K562 (cell line): ENCODE measurements around the gene B3GALNT2. TPM values are rescaled to one million over a fixed set of nuclear protein-coding genes. Genes with fewer than 3 reads are reported as not detected.
A peak's percentile ranks its signal among the peaks of the same experiment; 100 is the strongest.

Source experiments
- ATAC-seq: fragments of 200-7000 bp; cut with Tn5 transposase; 3 replicates; pipeline ENCODE4 v1.9.1; 2020; ENCODE audit warnings: moderate library complexity
- BruUV-seq: library from RNA; stranded (reverse); fragments of 400-500 nt; replicated peaks from 2 replicates; lab custom pipeline; 2021; lab: Mats Ljungman, UMichigan
- CTCF ChIA-PET: fragments of 300-600 bp; formaldehyde crosslinking; extraction: SDS; loops from one replicate; lab custom pipeline; 2021; ENCODE audit warnings: low intra/inter-chr PET ratio; lab: Yijun Ruan, JAX
- POLR2A ChIA-PET: fragments of 300-600, 350-650 bp; sonication (Branson Sonifier 250); formaldehyde crosslinking; extraction: SDS; loops from one replicate; lab custom pipeline; 2021; ENCODE audit warnings: antibody characterized with exemption, inconsistent platforms; lab: Yijun Ruan, JAX
- DNase-seq, 4 experiments: peaks; one replicate each; pipeline versions ENCODE4 v3.0.0 to v3.0.0-alpha.2; 2011 to 2018; ENCODE audit warnings: low spot score in 3 of 4, mixed read lengths in 3 of 4; ENCODE audit errors: extremely low read depth in 1 of 4
- FAIRE-seq: peaks from 2 replicates; lab custom pipeline; 2011; peaks lifted over from hg19 to GRCh38; lab: Jason Lieb, UNC
- H2AFZ ChIP-seq: 2 replicates; pipeline ENCODE4 v1.6.0; 2011; ENCODE audit warnings: low read depth, low read length, control low read depth, inconsistent platforms
- H3K27ac ChIP-seq: fragments of 200-600 bp; 3 replicates; pipeline ENCODE4 v1.8.0; 2011; ENCODE audit warnings: low read depth, mild to moderate bottlenecking, control low read depth, inconsistent platforms, low read length, moderate library complexity, mixed read lengths; ENCODE audit errors: extremely low read depth
- H3K27me3 ChIP-seq, 2 experiments: fragments of 300-600 bp in 1 of 2; 2 replicates in 1 of 2; 3 replicates in 1 of 2; pipeline versions ENCODE4 v1.6.0 to v1.8.0; 2011; ENCODE audit warnings: inconsistent platforms in 2 of 2, low read length in 2 of 2, mild to moderate bottlenecking in 1 of 2, mixed read lengths in 1 of 2, moderate library complexity in 1 of 2; ENCODE audit not compliant: control insufficient read depth in 2 of 2, insufficient read depth in 2 of 2
- H3K36me3 ChIP-seq: fragments of 300-600 bp; 3 replicates; pipeline ENCODE4 v1.8.0; 2011; ENCODE audit warnings: mild to moderate bottlenecking, low read length, inconsistent platforms; ENCODE audit not compliant: control insufficient read depth, insufficient read depth
- H3K4me1 ChIP-seq, 2 experiments: fragments of 200-600 bp in 1 of 2; replicated peaks in 1 of 2; 2 replicates in 1 of 2; 3 replicates in 1 of 2; pipeline versions ENCODE4 v1.5.1 to v1.8.0; 2011; ENCODE audit warnings: inconsistent platforms in 2 of 2, low read length in 2 of 2, mild to moderate bottlenecking in 1 of 2, mixed read lengths in 1 of 2, moderate library complexity in 1 of 2; ENCODE audit not compliant: control insufficient read depth in 2 of 2, insufficient read depth in 2 of 2
- H3K4me2 ChIP-seq: 2 replicates; pipeline ENCODE4 v1.6.1; 2011; ENCODE audit warnings: low read length, control low read depth, inconsistent platforms, mixed read lengths; ENCODE audit not compliant: insufficient read depth
- H3K4me3 ChIP-seq: fragments of 200-600 bp; sonication (generic), shearing (Covaris generic); 2 replicates; pipeline ENCODE4 v1.5.1; 2016; ENCODE audit warnings: control low read depth, inconsistent platforms
- H3K79me2 ChIP-seq: fragments of 200-600 bp; 3 replicates; pipeline ENCODE4 v1.8.0; 2011; ENCODE audit warnings: low read length, inconsistent platforms; ENCODE audit not compliant: control insufficient read depth, insufficient read depth
- H3K9ac ChIP-seq, 2 experiments: 2 replicates each; pipeline versions ENCODE4 v1.6.0 to v1.6.1; 2011; ENCODE audit warnings: low read depth in 2 of 2, low read length in 2 of 2, control low read depth in 1 of 2, inconsistent platforms in 1 of 2, mild to moderate bottlenecking in 1 of 2, mixed read lengths in 1 of 2; ENCODE audit not compliant: insufficient read depth in 1 of 2
- H3K9me1 ChIP-seq: one replicate; pipeline ENCODE4 v1.6.0; 2011; ENCODE audit warnings: inconsistent platforms, mild to moderate bottlenecking, low read length, moderate library complexity; ENCODE audit not compliant: control insufficient read depth, insufficient read depth
- H3K9me3 ChIP-seq: replicated peaks from 2 replicates; pipeline ENCODE4 v1.5.1; 2011; ENCODE audit warnings: low read depth, low read length, inconsistent platforms; ENCODE audit not compliant: control insufficient read depth, insufficient read depth
- H4K20me1 ChIP-seq: replicated peaks from 2 replicates; pipeline ENCODE4 v1.6.1; 2011; ENCODE audit warnings: low read length, inconsistent platforms, mixed read lengths; ENCODE audit not compliant: control insufficient read depth, insufficient read depth
- BCL6 ChIP-seq: fragments of 250-450 bp; sonication (Bioruptor Pico); IDR thresholded peaks from 2 replicates; pipeline ENCODE4 v1.4.0; 2020
- HLTF ChIP-seq: fragments of 450-650 bp; IDR thresholded peaks from 2 replicates; pipeline ENCODE4 v1.6.1; 2016
- HNRNPUL1 ChIP-seq: fragments of 200-400 bp; formaldehyde crosslinking; IDR thresholded peaks from 2 replicates; pipeline ENCODE4 v1.6.1; 2017; ENCODE audit warnings: low read length
- ILF3 ChIP-seq: fragments of 450-650 bp; IDR thresholded peaks from 2 replicates; pipeline ENCODE4 v1.6.1; 2018; ENCODE audit warnings: antibody characterized with exemption, mild to moderate bottlenecking, moderate library complexity, borderline replicate concordance
- MTA2 ChIP-seq: fragments of 450-650 bp; IDR thresholded peaks from 2 replicates; pipeline ENCODE4 v1.6.1; 2016; ENCODE audit warnings: low read depth
- NFE2 ChIP-seq: IDR thresholded peaks from 2 replicates; pipeline ENCODE4 v1.6.1; 2014; ENCODE audit warnings: antibody characterized with exemption, low read depth
- SMARCC2 ChIP-seq: fragments of 450-650 bp; IDR thresholded peaks from 2 replicates; pipeline ENCODE4 v1.6.1; 2017; ENCODE audit warnings: antibody characterized with exemption, moderate library complexity, mild to moderate bottlenecking, low read depth
- TFAM ChIP-seq: fragments of 250-450 bp; sonication (Bioruptor Pico); conservative IDR thresholded peaks from 2 replicates; pipeline ENCODE4 v1.5.0; 2021; ENCODE audit warnings: mild to moderate bottlenecking, moderate library complexity
- TRIM24 ChIP-seq, 2 experiments: fragments of 450-650 bp; IDR thresholded peaks; 2 replicates each; pipeline ENCODE4 v1.6.1; 2016
- ZNF561 ChIP-seq: fragments of 450-650 bp; formaldehyde crosslinking; conservative IDR thresholded peaks from 2 replicates; pipeline ENCODE4 v1.4.0; 2020; ENCODE audit warnings: mild to moderate bottlenecking, moderate library complexity
- WGBS: fragments of 100-300 bp; shearing (Covaris generic); methylation state at CpG from one replicate; pipeline ENCODE4 v1.1.6; 2016; ENCODE audit warnings: low coverage, mixed read lengths; ENCODE audit not compliant: insufficient coverage; ENCODE audit errors: missing lambda C conversion rate; 5-methylcytosine and 5-hydroxymethylcytosine counted together
- in situ Hi-C: fragments of 300-500 bp; cut with MboI; formaldehyde crosslinking; loops from 4 replicates; pipeline ENCODE4 v1.15.0; 2018; ENCODE audit warnings: inconsistent platforms, mixed read lengths
- intact Hi-C: fragments of 100-400 bp; cut with micrococcal nuclease; formaldehyde crosslinking; loops from 2 replicates; pipeline ENCODE4 v1.14.2; 2022
- polyA plus RNA-seq, 8 experiments: library from polyadenylated mRNA; depleted of rRNA in 4 of 8; stranded (reverse) in 5 of 8; unstranded in 3 of 8; fragments of >200 nt; fragmentation: Nextera tagmentation in 2 of 8; fragmentation: Illumina TruSeq in 1 of 8; extraction: Ambion mirVana in 2 of 8; extraction: Trizol in 1 of 8; gene quantifications; 2 replicates each; pipeline versions ENCODE4 v1.2.1 to v1.2.3, GENCODE V29; 2011 to 2014; ENCODE audit warnings: inconsistent platforms in 1 of 8, missing spikeins in 1 of 8
- total RNA-seq, 7 experiments: library from RNA; depleted of rRNA in 6 of 7; stranded (reverse); fragments of >200 nt in 6 of 7; fragmentation: Illumina TruSeq in 2 of 7; extraction: Trizol in 2 of 7; gene quantifications; 2 replicates each; pipeline versions ENCODE4 v1.2.1 to v1.2.3, GENCODE V29; 2011 to 2021; ENCODE audit warnings: low replicate concordance in 1 of 7
- TF ChIP-seq, protein P1 (sequence below): fragments of 200-800 bp; sonication (Bioruptor generic); IDR thresholded peaks from 2 replicates; pipeline ENCODE4 v1.6.1; 2017; ENCODE audit warnings: missing genetic modification characterization, missing compliant biosample characterization
- TF ChIP-seq, protein P2 (sequence below): sonication (generic); formaldehyde crosslinking; IDR thresholded peaks from 2 replicates; pipeline ENCODE4 v1.8.0; 2022; ENCODE audit warnings: missing genetic modification reagents, mild to moderate bottlenecking, borderline replicate concordance
- TF ChIP-seq, protein P3 (sequence below): fragments of 250-450 bp; sonication (Bioruptor Pico); IDR thresholded peaks from 2 replicates; pipeline ENCODE4 v1.5.1; 2021; ENCODE audit warnings: mild to moderate bottlenecking
- TF ChIP-seq, protein P4 (sequence below): sonication (generic); formaldehyde crosslinking; IDR thresholded peaks from 2 replicates; pipeline ENCODE4 v1.8.1; 2023; ENCODE audit warnings: mild to moderate bottlenecking, missing genetic modification reagents, moderate library complexity

The B3GALNT2 gene
- total and polyA plus RNA-seq, 9 of the 15 experiments (the other 6 are each of a cell fraction or from before 2014, with no cell fraction given), result 2.0 to 31.7 (median 22.9) TPM

DNA sequence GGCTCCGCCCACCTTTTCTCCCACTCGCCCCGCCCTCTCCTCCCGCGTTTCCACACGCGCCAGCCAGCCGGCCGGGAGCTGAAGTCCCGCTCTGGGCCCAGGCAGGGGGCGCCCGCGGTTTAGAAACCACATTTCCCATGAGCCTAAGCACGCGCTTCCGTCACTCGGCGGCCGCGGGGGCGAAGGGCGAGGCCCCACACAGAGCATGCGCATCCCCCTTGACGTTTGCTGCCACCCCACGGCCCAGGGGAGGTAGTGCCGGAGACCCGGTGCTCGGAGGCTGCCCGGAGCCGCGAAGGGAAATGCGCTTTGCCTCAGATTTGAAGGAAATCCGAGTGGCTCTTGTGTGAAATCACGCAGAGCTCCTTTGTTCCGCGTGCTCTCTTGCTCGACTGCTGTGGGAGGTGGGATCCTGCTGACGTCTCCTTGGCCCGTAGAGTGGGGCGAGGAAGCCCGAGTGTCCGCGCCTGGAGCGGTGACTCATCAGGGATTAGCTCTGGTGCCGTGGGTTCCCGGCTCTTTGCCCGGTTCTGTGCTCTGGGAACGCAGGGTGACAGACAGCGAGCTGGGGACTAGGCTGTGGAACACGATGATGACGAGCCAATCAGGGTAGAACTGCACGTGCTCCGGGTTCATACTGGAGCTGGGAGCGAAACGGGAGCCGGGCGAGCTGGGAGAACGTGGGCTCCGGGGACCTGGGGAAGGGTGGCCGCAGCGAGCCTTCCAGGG is 406 bp upstream of the B3GALNT2 start:
- peak overlapping the region; percentile 100 for H2AFZ ChIP-seq
- ChIA-PET CTCF (interaction anchor here (0.7 to 1.3 kb wide), 3 partner anchors 227 to 411 kb away, joined by 3 to 5 read pairs (median 4); no protein-coding TSS in a partner anchor), POLR2A (interaction anchor here (0.5 to 3.0 kb wide), 21 partner anchors 9 to 1061 kb away, joined by 3 to 29 read pairs (median 3); no protein-coding TSS in a partner anchor)
- under 1% methylated on average over 60 of the region's 61 CpGs for WGBS
- peak overlapping the region; percentile 66 for H3K4me3 ChIP-seq
- H3K9me1 ChIP-seq, result no peaks in the 10 kb centered on the region
- ATAC-seq (peak; percentile 87), DNase-seq (peak; percentile 97 to 100 (median 98)), FAIRE-seq (peak; percentile 95)
- peak overlapping the region; percentile 96 for H3K27ac ChIP-seq
- peaks cover 18 to 21% of the 10 kb centered on the region in 2 experiments; a peak in 4 of 5 replicates for H3K4me1 ChIP-seq
- peaks cover 62% of the 10 kb centered on the region for H3K79me2 ChIP-seq
- in situ Hi-C loops (no loop called here), intact Hi-C loops (loop anchor here (1.0 to 10.0 kb wide), 6 partner anchors 62 to 900 kb away; partner anchors contain the start of genes ARID4B, GGPS1 and TOMM20)
- no peaks in the 10 kb centered on the region for H4K20me1 ChIP-seq
- H3K36me3 ChIP-seq, result 0 out of 3 replicates have a peak, but pooled peaks cover 2% of the 10 kb centered on the region
- no peaks in the 10 kb centered on the region for H3K9me3 ChIP-seq
- H3K4me2 ChIP-seq, result peak overlapping the region; percentile 93
- BruUV-seq, result TSS peak; percentile 97
- H3K9ac ChIP-seq, result peak overlapping the region; percentile 91 to 98
- H3K27me3 ChIP-seq, result no peaks in the 10 kb centered on the region
- TF ChIP-seq TRIM24 (IDR thresholded peaks at IDR 0.05) (peak in 1 of 2 experiments; percentile 43; a peak in 1 of 4 replicates), NFE2 (peak; percentile 61), BCL6 (CRISPR knock-in tag) (no peak), TFAM (CRISPR knock-in tag) (no peak), ZNF561 (CRISPR knock-in tag) (no peak), HNRNPUL1 (no peak), HLTF (no peak; the same call in 1 of the 2 replicates), ILF3 (no peak), SMARCC2 (peak; percentile 79), MTA2 (no peak)
- TF ChIP-seq, protein P1, sequence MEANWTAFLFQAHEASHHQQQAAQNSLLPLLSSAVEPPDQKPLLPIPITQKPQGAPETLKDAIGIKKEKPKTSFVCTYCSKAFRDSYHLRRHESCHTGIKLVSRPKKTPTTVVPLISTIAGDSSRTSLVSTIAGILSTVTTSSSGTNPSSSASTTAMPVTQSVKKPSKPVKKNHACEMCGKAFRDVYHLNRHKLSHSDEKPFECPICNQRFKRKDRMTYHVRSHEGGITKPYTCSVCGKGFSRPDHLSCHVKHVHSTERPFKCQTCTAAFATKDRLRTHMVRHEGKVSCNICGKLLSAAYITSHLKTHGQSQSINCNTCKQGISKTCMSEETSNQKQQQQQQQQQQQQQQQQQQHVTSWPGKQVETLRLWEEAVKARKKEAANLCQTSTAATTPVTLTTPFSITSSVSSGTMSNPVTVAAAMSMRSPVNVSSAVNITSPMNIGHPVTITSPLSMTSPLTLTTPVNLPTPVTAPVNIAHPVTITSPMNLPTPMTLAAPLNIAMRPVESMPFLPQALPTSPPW (CRISPR knock-in tag), result peak; percentile 98
- TF ChIP-seq, protein P2, sequence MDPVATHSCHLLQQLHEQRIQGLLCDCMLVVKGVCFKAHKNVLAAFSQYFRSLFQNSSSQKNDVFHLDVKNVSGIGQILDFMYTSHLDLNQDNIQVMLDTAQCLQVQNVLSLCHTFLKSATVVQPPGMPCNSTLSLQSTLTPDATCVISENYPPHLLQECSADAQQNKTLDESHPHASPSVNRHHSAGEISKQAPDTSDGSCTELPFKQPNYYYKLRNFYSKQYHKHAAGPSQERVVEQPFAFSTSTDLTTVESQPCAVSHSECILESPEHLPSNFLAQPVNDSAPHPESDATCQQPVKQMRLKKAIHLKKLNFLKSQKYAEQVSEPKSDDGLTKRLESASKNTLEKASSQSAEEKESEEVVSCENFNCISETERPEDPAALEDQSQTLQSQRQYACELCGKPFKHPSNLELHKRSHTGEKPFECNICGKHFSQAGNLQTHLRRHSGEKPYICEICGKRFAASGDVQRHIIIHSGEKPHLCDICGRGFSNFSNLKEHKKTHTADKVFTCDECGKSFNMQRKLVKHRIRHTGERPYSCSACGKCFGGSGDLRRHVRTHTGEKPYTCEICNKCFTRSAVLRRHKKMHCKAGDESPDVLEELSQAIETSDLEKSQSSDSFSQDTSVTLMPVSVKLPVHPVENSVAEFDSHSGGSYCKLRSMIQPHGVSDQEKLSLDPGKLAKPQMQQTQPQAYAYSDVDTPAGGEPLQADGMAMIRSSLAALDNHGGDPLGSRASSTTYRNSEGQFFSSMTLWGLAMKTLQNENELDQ, result no peak
- TF ChIP-seq, protein P3, sequence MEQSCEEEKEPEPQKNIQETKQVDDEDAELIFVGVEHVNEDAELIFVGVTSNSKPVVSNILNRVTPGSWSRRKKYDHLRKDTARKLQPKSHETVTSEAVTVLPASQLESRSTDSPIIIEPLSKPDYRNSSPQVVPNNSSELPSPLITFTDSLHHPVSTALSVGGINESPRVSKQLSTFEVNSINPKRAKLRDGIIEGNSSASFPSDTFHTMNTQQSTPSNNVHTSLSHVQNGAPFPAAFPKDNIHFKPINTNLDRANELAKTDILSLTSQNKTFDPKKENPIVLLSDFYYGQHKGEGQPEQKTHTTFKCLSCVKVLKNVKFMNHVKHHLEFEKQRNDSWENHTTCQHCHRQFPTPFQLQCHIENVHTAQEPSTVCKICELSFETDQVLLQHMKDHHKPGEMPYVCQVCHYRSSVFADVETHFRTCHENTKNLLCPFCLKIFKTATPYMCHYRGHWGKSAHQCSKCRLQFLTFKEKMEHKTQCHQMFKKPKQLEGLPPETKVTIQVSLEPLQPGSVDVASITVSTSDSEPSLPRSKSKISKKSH (CRISPR knock-in tag), result no peak
- TF ChIP-seq, protein P4, sequence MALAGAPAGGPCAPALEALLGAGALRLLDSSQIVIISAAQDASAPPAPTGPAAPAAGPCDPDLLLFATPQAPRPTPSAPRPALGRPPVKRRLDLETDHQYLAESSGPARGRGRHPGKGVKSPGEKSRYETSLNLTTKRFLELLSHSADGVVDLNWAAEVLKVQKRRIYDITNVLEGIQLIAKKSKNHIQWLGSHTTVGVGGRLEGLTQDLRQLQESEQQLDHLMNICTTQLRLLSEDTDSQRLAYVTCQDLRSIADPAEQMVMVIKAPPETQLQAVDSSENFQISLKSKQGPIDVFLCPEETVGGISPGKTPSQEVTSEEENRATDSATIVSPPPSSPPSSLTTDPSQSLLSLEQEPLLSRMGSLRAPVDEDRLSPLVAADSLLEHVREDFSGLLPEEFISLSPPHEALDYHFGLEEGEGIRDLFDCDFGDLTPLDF, result peak; percentile 96
